ENCODE results near the gene CCL15. TPM values are rescaled to one million over a fixed set of nuclear protein-coding genes. Genes with fewer than 3 reads are reported as not detected.
"Not testable (repeated sequence)": the region's sequence is repeated elsewhere in the genome, so short reads cannot be mapped to it uniquely, and the experiment has no call there.

The CCL15 gene
- total RNA-seq, 2 donors from 2014 or later, result not detected

DNA sequence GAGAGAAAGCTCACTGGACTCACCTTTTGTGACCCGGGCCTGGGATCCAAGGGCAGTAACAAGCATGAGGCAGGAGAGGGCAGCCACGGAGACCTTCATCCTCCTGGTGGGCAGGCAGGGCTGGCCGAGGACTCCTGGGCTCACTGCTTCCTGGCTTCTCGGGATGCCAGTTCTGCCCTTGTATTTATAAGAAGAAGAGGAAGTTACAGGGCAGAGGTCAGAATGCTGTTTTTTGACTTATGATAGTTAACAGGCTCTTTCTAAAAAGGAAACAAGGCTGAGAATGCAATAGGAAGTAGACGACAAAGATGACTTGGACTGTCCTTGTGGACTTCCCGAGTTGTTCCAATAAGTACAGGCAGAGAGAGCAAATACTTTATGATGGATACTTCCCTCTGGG is 16.4 kb upstream of the CCL15 start, which contains the start of gene CCL23:
TSS of gene CCL23 (minus strand) at position 174 of the 400 bp plus-strand sequence. CDS start at position 99, 75 bp downstream.
- peak; percentile 47 for DNase-seq
- no peaks in the 10 kb centered on the region for H3K36me3 ChIP-seq (ENCODE audit: control insufficient read depth, insufficient read depth, low read length)
- H3K27ac ChIP-seq (ENCODE audit: low read depth, low read length), result no peak within 1 kb of the TSS
- Mint-ChIP-seq H3K4me3 (no peak within 1 kb of the TSS), H3K4me1 (no peaks in the 10 kb centered on the region), H3K27me3 (ENCODE audit: insufficient read depth) (peaks cover 25% of the 10 kb centered on the region), H3K36me3 (ENCODE audit: low read depth) (no peaks in the 10 kb centered on the region), H3K27ac (no peak within 1 kb of the TSS), H3K9me3 (peaks cover 10% of the 10 kb centered on the region)
- WGBS, 2 experiments (ENCODE audit: insufficient coverage in 1 of 2, insufficient read length in 1 of 2), result 76 to 78% methylated on average over 3 to 6 of the region's 6 CpGs
- no peaks in the 10 kb centered on the region for H3K9me3 ChIP-seq (ENCODE audit: control insufficient read depth, low read length)
- TF ChIP-seq, protein P1, sequence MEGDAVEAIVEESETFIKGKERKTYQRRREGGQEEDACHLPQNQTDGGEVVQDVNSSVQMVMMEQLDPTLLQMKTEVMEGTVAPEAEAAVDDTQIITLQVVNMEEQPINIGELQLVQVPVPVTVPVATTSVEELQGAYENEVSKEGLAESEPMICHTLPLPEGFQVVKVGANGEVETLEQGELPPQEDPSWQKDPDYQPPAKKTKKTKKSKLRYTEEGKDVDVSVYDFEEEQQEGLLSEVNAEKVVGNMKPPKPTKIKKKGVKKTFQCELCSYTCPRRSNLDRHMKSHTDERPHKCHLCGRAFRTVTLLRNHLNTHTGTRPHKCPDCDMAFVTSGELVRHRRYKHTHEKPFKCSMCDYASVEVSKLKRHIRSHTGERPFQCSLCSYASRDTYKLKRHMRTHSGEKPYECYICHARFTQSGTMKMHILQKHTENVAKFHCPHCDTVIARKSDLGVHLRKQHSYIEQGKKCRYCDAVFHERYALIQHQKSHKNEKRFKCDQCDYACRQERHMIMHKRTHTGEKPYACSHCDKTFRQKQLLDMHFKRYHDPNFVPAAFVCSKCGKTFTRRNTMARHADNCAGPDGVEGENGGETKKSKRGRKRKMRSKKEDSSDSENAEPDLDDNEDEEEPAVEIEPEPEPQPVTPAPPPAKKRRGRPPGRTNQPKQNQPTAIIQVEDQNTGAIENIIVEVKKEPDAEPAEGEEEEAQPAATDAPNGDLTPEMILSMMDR (conservative IDR thresholded peaks at IDR 0.05), result peak; percentile 35
- H3K4me1 ChIP-seq (ENCODE audit: control insufficient read depth, insufficient read depth, low read length), result no peaks in the 10 kb centered on the region
- H3K4me3 ChIP-seq (ENCODE audit: low read length), result no peak within 1 kb of the TSS
- no peak within 1 kb of the TSS for H3K9ac ChIP-seq (ENCODE audit: extremely low read depth, low read length, poor library complexity, severe bottlenecking)
- peaks cover 15% of the 10 kb centered on the region for H3K27me3 ChIP-seq (ENCODE audit: control insufficient read depth, insufficient read depth, low read length, poor library complexity, severe bottlenecking)

- TF ChIP-seq, protein P1 (conservative IDR thresholded peaks at IDR 0.05), result no peak
- Histone ChIP-seq H3K4me3 (ENCODE audit: low read length) (no peak overlapping the region), H3K27ac (ENCODE audit: low read depth, low read length) (no peak overlapping the region), H3K4me1 (ENCODE audit: control insufficient read depth, insufficient read depth, low read length) (no peaks in the 10 kb centered on the region), H3K27me3 (ENCODE audit: control insufficient read depth, insufficient read depth, low read length, poor library complexity, severe bottlenecking) (peaks cover 15% of the 10 kb centered on the region), H3K36me3 (ENCODE audit: control insufficient read depth, insufficient read depth, low read length) (no peaks in the 10 kb centered on the region), H3K9me3 (ENCODE audit: control insufficient read depth, low read length) (peaks cover 6% of the 10 kb centered on the region), H3K9ac (ENCODE audit: extremely low read depth, low read length, poor library complexity, severe bottlenecking) (no peak overlapping the region)
- no peaks in the 10 kb centered on the region for H3K36me3 Mint-ChIP-seq (ENCODE audit: low read depth)
- no peak for DNase-seq
- H3K9me3 Mint-ChIP-seq, result peaks cover 22% of the 10 kb centered on the region
- WGBS, 2 experiments (ENCODE audit: insufficient coverage in 1 of 2, insufficient read length in 1 of 2), result 100% methylated on average over 2 of the region's 2 CpGs; no CpG with 5 or more reads in 1 of the 2 experiments
- peaks cover 31% of the 10 kb centered on the region for H3K27me3 Mint-ChIP-seq (ENCODE audit: insufficient read depth)
- no peaks in the 10 kb centered on the region for H3K4me1 Mint-ChIP-seq
- no peak overlapping the region for H3K4me3 Mint-ChIP-seq
- no peak overlapping the region for H3K27ac Mint-ChIP-seq
Observed at GRCh38 chr17:36016555-36016954, 15.2 kb upstream of the CCL15 start.

- not testable (repeated sequence) for H3K36me3 ChIP-seq (ENCODE audit: control insufficient read depth, insufficient read depth, low read length); H3K9me3 ChIP-seq (ENCODE audit: control insufficient read depth, low read length); H3K27ac Mint-ChIP-seq; H3K4me1 ChIP-seq (ENCODE audit: control insufficient read depth, insufficient read depth, low read length); H3K4me1 Mint-ChIP-seq; H3K9ac ChIP-seq (ENCODE audit: extremely low read depth, low read length, poor library complexity, severe bottlenecking); H3K27ac ChIP-seq (ENCODE audit: low read depth, low read length); DNase-seq; H3K36me3 Mint-ChIP-seq (ENCODE audit: low read depth); H3K4me3 ChIP-seq (ENCODE audit: low read length); H3K4me3 Mint-ChIP-seq
- H3K27me3 Mint-ChIP-seq (ENCODE audit: insufficient read depth), result peaks cover 30% of the 10 kb centered on the region
- H3K9me3 Mint-ChIP-seq, result peaks cover 28% of the 10 kb centered on the region
- WGBS, 2 experiments (ENCODE audit: insufficient coverage in 1 of 2, insufficient read length in 1 of 2), result 92 to 98% methylated on average over 4 of the region's 4 CpGs
- peaks cover 15% of the 10 kb centered on the region for H3K27me3 ChIP-seq (ENCODE audit: control insufficient read depth, insufficient read depth, low read length, poor library complexity, severe bottlenecking)
Observed at GRCh38 chr17:36015895-36016294, 14.5 kb upstream of the CCL15 start.

- H3K36me3 ChIP-seq (ENCODE audit: control insufficient read depth, insufficient read depth, low read length), result no peaks in the 10 kb centered on the region
- Mint-ChIP-seq H3K9me3 (peaks cover 38% of the 10 kb centered on the region), H3K4me1 (no peaks in the 10 kb centered on the region), H3K27me3 (ENCODE audit: insufficient read depth) (peaks cover 23% of the 10 kb centered on the region), H3K27ac (no peak overlapping the region), H3K4me3 (no peak overlapping the region), H3K36me3 (ENCODE audit: low read depth) (no peaks in the 10 kb centered on the region)
- H3K4me3 ChIP-seq (ENCODE audit: low read length), result no peak overlapping the region
- H3K9me3 ChIP-seq (ENCODE audit: control insufficient read depth, low read length), result peaks cover 6% of the 10 kb centered on the region
- peaks cover 9% of the 10 kb centered on the region for H3K27me3 ChIP-seq (ENCODE audit: control insufficient read depth, insufficient read depth, low read length, poor library complexity, severe bottlenecking)
- H3K4me1 ChIP-seq (ENCODE audit: control insufficient read depth, insufficient read depth, low read length), result no peaks in the 10 kb centered on the region
- WGBS, 2 experiments (ENCODE audit: insufficient coverage in 1 of 2, insufficient read length in 1 of 2), result 89 to 95% methylated on average over 3 to 4 of the region's 5 CpGs
- no peak overlapping the region for H3K27ac ChIP-seq (ENCODE audit: low read depth, low read length)
- no peak for DNase-seq
- TF ChIP-seq, protein P1 (conservative IDR thresholded peaks at IDR 0.05), result no peak
- H3K9ac ChIP-seq (ENCODE audit: extremely low read depth, low read length, poor library complexity, severe bottlenecking), result no peak overlapping the region
Observed at GRCh38 chr17:36014946-36015345, 13.6 kb upstream of the CCL15 start.
